Omental fat pad (tissue), 4 donors: Measurements from ENCODE around the gene SMARCD3. TPM values are rescaled to one million over a fixed set of nuclear protein-coding genes. Genes with fewer than 3 reads are reported as not detected.

Experiments
- ATAC-seq: fragments of 150-250 bp; one replicate; pipeline ENCODE4 v1.9.1; 2016; ENCODE audit warnings: mild to moderate bottlenecking, moderate library complexity; ENCODE audit not compliant: low FRiP score
- DNase-seq: peaks from one replicate; pipeline ENCODE4 v3.0.0-alpha.2; 2019; ENCODE audit warnings: low spot score
- CTCF ChIP-seq, 3 donors: fragments of 450-650 bp; IDR thresholded peaks; one replicate each; pipeline ENCODE4 v1.5.1; 2016 to 2017; ENCODE audit warnings: antibody characterized with exemption in 3 of 3, mild to moderate bottlenecking in 3 of 3, moderate library complexity in 2 of 3
- total RNA-seq, 4 donors: library from RNA; depleted of rRNA; stranded (reverse); fragments of >200 nt; gene quantifications; one replicate each; pipeline ENCODE4 v1.1.0, GENCODE V29; 2016

Gene SMARCD3
- total RNA-seq, 4 donors from 2014 or later, result 19.7 to 57.5 (median 31.2) TPM

- ATAC-seq (no peak), DNase-seq (no peak)
- TF ChIP-seq CTCF (IDR thresholded peaks at IDR 0.05), result no peak
Observed at GRCh38 chr7:151243408-151244195, 4.9 kb downstream of the SMARCD3 start.

GRCh38 chr7:151243045-151243349, 5.5 kb downstream of the SMARCD3 start:
- no peak for DNase-seq
- ATAC-seq, result no peak
- TF ChIP-seq CTCF (IDR thresholded peaks at IDR 0.05), result no peak

- DNase-seq (no peak), ATAC-seq (no peak)
- TF ChIP-seq CTCF (IDR thresholded peaks at IDR 0.05), result no peak
Observed at GRCh38 chr7:151242159-151243044, 6.1 kb downstream of the SMARCD3 start.

- DNase-seq, result no peak
- ATAC-seq, result no peak
- no peak for TF ChIP-seq CTCF (IDR thresholded peaks at IDR 0.05)
Observed at GRCh38 chr7:151241755-151242096, 6.8 kb downstream of the SMARCD3 start.

GRCh38 chr7:151240942-151241754, 7.3 kb downstream of the SMARCD3 start:
- ATAC-seq (no peak), DNase-seq (no peak)
- no peak for TF ChIP-seq CTCF (IDR thresholded peaks at IDR 0.05)

GRCh38 chr7:151240536-151240935, 8.0 kb downstream of the SMARCD3 start:
- DNase-seq, result no peak
- no peak for ATAC-seq
- TF ChIP-seq CTCF (IDR thresholded peaks at IDR 0.05), result no peak
